K562 (cell line): Measurements from ENCODE around the gene SCFD2. TPM values are rescaled to one million over a fixed set of nuclear protein-coding genes. Genes with fewer than 3 reads are reported as not detected.

Experiments
- ADNP ChIP-seq: fragments of 200-800 bp; sonication (Bioruptor generic); IDR thresholded peaks from 2 replicates; pipeline ENCODE4 v1.6.1; 2016; ENCODE audit warnings: missing genetic modification characterization, missing compliant biosample characterization
- AFF4 ChIP-seq: sonication (generic); formaldehyde crosslinking; IDR thresholded peaks from 2 replicates; pipeline ENCODE4 v1.8.0; 2023; ENCODE audit warnings: mild to moderate bottlenecking, missing genetic modification reagents
- ATF2 ChIP-seq: sonication (generic); formaldehyde crosslinking; IDR thresholded peaks from 2 replicates; pipeline ENCODE4 v1.8.1; 2022; ENCODE audit warnings: missing genetic modification reagents
- ETV6 ChIP-seq, 3 experiments: fragments of 150-350 bp in 1 of 3; sonication (generic) in 1 of 3; formaldehyde crosslinking in 1 of 3; IDR thresholded peaks; 2 replicates each; pipeline versions ENCODE4 v1.6.1 to v1.8.0; 2014 to 2022; ENCODE audit warnings: borderline replicate concordance in 2 of 3, low read depth in 2 of 3, antibody characterized with exemption in 1 of 3, low read length in 1 of 3, mild to moderate bottlenecking in 1 of 3, missing genetic modification reagents in 1 of 3
- LARP7 ChIP-seq: fragments of 450-650 bp; IDR thresholded peaks from 2 replicates; pipeline ENCODE4 v1.6.1; 2016
- MAFG ChIP-seq: fragments of 450-650 bp; conservative IDR thresholded peaks from 2 replicates; pipeline ENCODE4 v1.6.1; 2016; ENCODE audit warnings: missing genetic modification characterization, missing compliant biosample characterization
- MLLT1 ChIP-seq, 2 experiments: fragments of 450-650 bp; IDR thresholded peaks; 2 replicates each; pipeline ENCODE4 v1.6.1; 2016
- PCBP1 ChIP-seq: fragments of 200-400 bp; formaldehyde crosslinking; IDR thresholded peaks from 2 replicates; pipeline ENCODE4 v1.6.1; 2018; ENCODE audit warnings: mild to moderate bottlenecking, low read depth, low read length; ENCODE audit not compliant: poor library complexity, severe bottlenecking
- PHF8 ChIP-seq: fragments of 200-600 bp; sonication (generic); IDR thresholded peaks from 2 replicates; pipeline ENCODE4 v1.6.1; 2012; ENCODE audit warnings: mixed run types, mild to moderate bottlenecking, inconsistent platforms, low read length, moderate library complexity, borderline replicate concordance
- POLR2A ChIP-seq: fragments of 450-650 bp; conservative IDR thresholded peaks from 2 replicates; pipeline ENCODE4 v1.6.1; 2016
- POLR3G ChIP-seq: IDR thresholded peaks from 2 replicates; pipeline ENCODE4 v1.6.1; 2011; ENCODE audit not compliant: insufficient read length, insufficient replicate concordance; ENCODE audit errors: extremely low read depth
- PTTG1 ChIP-seq: fragments of 450-650 bp; IDR thresholded peaks from 2 replicates; pipeline ENCODE4 v1.6.1; 2016; ENCODE audit warnings: low read depth, mild to moderate bottlenecking, missing genetic modification characterization, missing compliant biosample characterization
- RB1 ChIP-seq: fragments of 450-650 bp; IDR thresholded peaks from 2 replicates; pipeline ENCODE4 v1.6.1; 2017; ENCODE audit warnings: low read depth, mild to moderate bottlenecking
- THAP12 ChIP-seq: fragments of 250-450 bp; sonication (Bioruptor Pico); IDR thresholded peaks from 2 replicates; pipeline ENCODE4 v1.9.0; 2021; ENCODE audit warnings: mild to moderate bottlenecking, inconsistent platforms
- ZFX ChIP-seq: sonication (generic); formaldehyde crosslinking; IDR thresholded peaks from 2 replicates; pipeline ENCODE4 v1.8.0; 2022; ENCODE audit warnings: mild to moderate bottlenecking, missing genetic modification reagents, moderate library complexity
- ZNF277 ChIP-seq: fragments of 250-450 bp; sonication (Bioruptor Pico); IDR thresholded peaks from 2 replicates; pipeline ENCODE4 v1.8.0; 2022; ENCODE audit warnings: inconsistent platforms, mild to moderate bottlenecking, moderate library complexity, borderline replicate concordance
- polyA plus RNA-seq, 8 experiments: library from polyadenylated mRNA; depleted of rRNA in 4 of 8; stranded (reverse) in 5 of 8; unstranded in 3 of 8; fragments of >200 nt; fragmentation: Nextera tagmentation in 2 of 8; fragmentation: Illumina TruSeq in 1 of 8; extraction: Ambion mirVana in 2 of 8; extraction: Trizol in 1 of 8; gene quantifications; 2 replicates each; pipeline versions ENCODE4 v1.2.1 to v1.2.3, GENCODE V29; 2011 to 2014; ENCODE audit warnings: inconsistent platforms in 1 of 8, missing spikeins in 1 of 8
- total RNA-seq, 7 experiments: library from RNA; depleted of rRNA in 6 of 7; stranded (reverse); fragments of >200 nt in 6 of 7; fragmentation: Illumina TruSeq in 2 of 7; extraction: Trizol in 2 of 7; gene quantifications; 2 replicates each; pipeline versions ENCODE4 v1.2.1 to v1.2.3, GENCODE V29; 2011 to 2021; ENCODE audit warnings: low replicate concordance in 1 of 7

Gene SCFD2
- total and polyA plus RNA-seq, 9 of the 15 experiments (the other 6 are each of a cell fraction or from before 2014, with no cell fraction given): 5.7 to 30.3 (median 22.8) TPM

- TF ChIP-seq LARP7: no peak
- peak; percentile 63; the same call in 1 of the 2 replicates for TF ChIP-seq PHF8
- no peak for TF ChIP-seq MLLT1 (IDR thresholded peaks at IDR 0.05)
- peak; percentile 33 for TF ChIP-seq ZFX (CRISPR knock-in tag)
- no peak for TF ChIP-seq AFF4 (CRISPR knock-in tag)
- no peak for TF ChIP-seq PTTG1 (tag)
- TF ChIP-seq ZNF277 (CRISPR knock-in tag): no peak
- no peak for TF ChIP-seq ETV6 (IDR thresholded peaks at IDR 0.05; ENCODE audit: borderline replicate concordance in 1 of 2, low read depth in 2 of 2, low read length in 1 of 2)
- TF ChIP-seq ETV6 (CRISPR knock-in tag; IDR thresholded peaks at IDR 0.05; ENCODE audit: borderline replicate concordance): peak; percentile 83; the same call in 1 of the 2 replicates
- peak; percentile 50; the same call in 1 of the 2 replicates for TF ChIP-seq POLR2A
- peak; percentile 52 for TF ChIP-seq PCBP1
- peak; percentile 28; the same call in 1 of the 2 replicates for TF ChIP-seq RB1
- TF ChIP-seq ATF2 (CRISPR knock-in tag): no peak
- TF ChIP-seq THAP12 (CRISPR knock-in tag): 0 out of 2 replicates have a peak, but pooled peaks have one; percentile 31
- TF ChIP-seq POLR3G: no peak
- no peak for TF ChIP-seq MAFG (tag)
- TF ChIP-seq ADNP (tag): no peak
These were observed 503.8 kb downstream of the SCFD2 start, which contains the start of gene RASL11B (continued) for GRCh38 chr4:52861879-52862616.
